GM06990 (cell line): ENCODE data around the gene UROS.

Experiments used
- DNase-seq: peaks from one replicate; pipeline ENCODE4 v3.0.0-alpha.2; 2011; ENCODE audit not compliant: insufficient read length; ENCODE audit errors: extremely low read depth
- H3K27me3 ChIP-seq: replicated peaks from 2 replicates; pipeline ENCODE4 v1.6.0; 2011; ENCODE audit warnings: low read length; ENCODE audit not compliant: control insufficient read depth, insufficient read depth
- H3K36me3 ChIP-seq: 2 replicates; pipeline ENCODE4 v1.5.1; 2011; ENCODE audit warnings: low read length; ENCODE audit not compliant: control insufficient read depth, insufficient read depth
- H3K4me3 ChIP-seq: replicated peaks from 2 replicates; pipeline ENCODE4 v1.5.1; 2011; ENCODE audit warnings: low read depth, mild to moderate bottlenecking, control low read depth, low read length
- TF ChIP-seq, protein P1 (sequence below): IDR thresholded peaks from 2 replicates; pipeline ENCODE4 v1.5.1; 2011; ENCODE audit warnings: low read length, control low read depth, mild to moderate bottlenecking, inconsistent platforms; ENCODE audit not compliant: insufficient read depth, poor library complexity, severe bottlenecking

Gene UROS

DNA sequence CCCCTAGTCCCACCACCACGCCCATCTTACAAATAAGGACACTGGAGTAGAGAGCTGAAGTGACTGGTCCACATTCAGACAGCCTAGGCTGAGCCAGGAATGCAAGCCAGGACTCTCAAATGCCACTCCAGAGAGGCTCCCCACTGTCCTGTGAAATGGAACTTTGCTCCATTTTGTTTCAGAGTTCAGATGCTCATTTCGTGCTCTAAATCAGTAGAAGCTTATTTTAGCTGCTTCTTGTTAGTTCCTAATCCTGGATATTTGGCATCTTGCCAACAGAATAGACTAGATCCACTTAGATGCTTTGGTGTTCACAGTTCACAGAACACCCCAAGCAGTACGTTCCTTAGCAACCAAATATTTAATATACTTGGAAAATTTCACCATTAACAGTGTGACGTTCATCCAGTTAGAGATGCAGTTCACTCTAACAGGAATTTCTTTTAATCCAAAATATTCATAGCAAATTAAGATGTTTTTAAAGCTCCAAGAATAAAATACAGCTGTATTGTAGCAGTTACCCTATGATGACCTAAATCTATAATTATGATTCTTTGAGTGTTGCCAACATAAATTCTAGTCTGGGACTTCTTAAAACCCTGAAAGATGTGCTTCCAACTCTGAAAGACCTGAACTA lies 54.7 kb downstream of the UROS start:
- no peak for DNase-seq
- no peaks in the 10 kb centered on the region for H3K27me3 ChIP-seq
- TF ChIP-seq, protein P1, sequence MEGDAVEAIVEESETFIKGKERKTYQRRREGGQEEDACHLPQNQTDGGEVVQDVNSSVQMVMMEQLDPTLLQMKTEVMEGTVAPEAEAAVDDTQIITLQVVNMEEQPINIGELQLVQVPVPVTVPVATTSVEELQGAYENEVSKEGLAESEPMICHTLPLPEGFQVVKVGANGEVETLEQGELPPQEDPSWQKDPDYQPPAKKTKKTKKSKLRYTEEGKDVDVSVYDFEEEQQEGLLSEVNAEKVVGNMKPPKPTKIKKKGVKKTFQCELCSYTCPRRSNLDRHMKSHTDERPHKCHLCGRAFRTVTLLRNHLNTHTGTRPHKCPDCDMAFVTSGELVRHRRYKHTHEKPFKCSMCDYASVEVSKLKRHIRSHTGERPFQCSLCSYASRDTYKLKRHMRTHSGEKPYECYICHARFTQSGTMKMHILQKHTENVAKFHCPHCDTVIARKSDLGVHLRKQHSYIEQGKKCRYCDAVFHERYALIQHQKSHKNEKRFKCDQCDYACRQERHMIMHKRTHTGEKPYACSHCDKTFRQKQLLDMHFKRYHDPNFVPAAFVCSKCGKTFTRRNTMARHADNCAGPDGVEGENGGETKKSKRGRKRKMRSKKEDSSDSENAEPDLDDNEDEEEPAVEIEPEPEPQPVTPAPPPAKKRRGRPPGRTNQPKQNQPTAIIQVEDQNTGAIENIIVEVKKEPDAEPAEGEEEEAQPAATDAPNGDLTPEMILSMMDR, result no peak
- H3K4me3 ChIP-seq, result no peak overlapping the region
- peaks cover 13% of the 10 kb centered on the region for H3K36me3 ChIP-seq

DNA sequence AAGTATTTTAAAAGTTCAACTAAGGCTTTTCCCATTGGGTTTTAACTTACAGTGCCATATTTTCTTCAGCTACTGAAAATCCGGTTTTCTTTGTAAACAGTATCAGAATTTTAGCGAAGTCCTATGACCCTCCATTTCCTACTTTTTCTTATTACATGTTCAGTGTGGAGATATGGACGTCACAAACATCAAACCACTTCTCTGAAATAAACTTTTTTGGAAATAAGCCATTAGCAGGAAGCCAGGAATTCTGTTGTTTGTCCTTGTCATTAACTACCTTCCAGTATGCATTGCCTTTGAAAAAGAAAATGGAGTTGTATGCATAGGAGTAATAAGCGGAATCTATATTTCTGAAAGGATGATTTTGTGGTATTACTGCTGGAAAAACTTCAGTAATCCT lies 56.5 kb downstream of the UROS start:
- DNase-seq, result no peak
- Histone ChIP-seq H3K4me3 (no peak overlapping the region), H3K27me3 (no peaks in the 10 kb centered on the region), H3K36me3 (peaks cover 22% of the 10 kb centered on the region)
- TF ChIP-seq, protein P1, result no peak

DNA sequence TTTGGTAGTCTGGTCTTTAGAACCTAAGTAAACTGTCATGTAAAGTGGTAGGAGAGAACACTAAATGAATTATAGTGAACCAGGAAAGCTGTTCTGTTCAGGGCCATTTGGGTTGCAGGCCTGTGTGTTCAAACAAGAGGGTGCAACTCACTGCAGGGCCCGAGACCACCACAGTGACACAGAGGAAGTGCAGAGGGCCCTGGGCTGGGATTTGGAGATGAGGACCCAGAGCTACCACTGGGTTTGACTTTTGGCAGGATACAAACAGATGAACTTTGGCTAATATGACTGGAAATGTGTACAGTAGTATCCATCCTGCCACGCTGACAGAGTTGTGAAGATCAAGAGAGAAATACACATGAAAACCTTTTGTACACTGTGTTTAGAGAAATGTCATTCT lies 57.2 kb downstream of the UROS start:
- TF ChIP-seq, protein P1, result no peak
- DNase-seq, result no peak
- Histone ChIP-seq H3K27me3 (no peaks in the 10 kb centered on the region), H3K36me3 (peaks cover 22% of the 10 kb centered on the region), H3K4me3 (no peak overlapping the region)

DNA sequence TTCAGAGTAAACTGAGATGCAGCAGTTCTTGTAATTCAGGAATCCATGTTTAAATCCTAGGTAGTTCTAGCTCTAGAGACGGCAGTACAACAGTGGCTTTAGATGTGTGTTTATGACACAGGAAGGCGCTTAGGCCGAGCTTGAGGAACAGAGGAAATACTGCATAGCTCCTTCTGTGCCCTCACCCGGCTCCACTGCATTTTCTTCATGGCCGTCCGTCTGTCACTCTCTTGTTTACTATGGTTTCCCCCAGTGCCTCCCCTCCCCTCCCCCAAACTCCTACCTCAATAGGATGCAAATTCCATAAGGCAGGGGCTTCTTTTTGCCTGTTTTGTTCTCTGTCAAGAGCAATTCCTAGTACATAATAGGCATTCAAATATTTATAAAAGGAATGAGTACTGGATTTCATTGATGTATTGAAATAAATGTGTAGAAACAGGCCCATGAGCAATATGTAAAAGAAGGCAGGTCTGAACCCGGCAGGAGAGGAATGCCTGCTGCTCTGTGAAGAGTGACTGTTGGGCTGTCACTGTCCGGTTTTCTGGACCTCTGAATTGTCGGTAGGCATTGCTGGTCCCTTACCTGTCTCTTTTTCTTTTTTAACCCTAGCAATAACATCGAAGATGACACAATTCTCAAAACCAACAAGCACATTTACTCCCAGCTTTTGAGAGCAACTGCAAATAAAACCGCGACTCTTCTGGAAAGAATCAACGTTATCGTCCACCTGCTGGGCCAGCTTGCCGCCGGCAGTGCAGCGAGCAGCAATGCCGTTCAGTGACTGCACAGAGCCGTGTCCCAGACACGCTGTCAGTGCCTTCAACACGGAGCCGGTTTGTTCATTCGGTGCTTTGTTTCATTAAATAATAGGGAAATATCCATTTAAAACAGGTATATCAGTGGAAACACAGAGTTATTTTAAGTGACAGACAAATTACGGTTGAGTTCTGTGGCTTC lies 60.1 kb downstream of the UROS start:
- H3K36me3 ChIP-seq, result peaks cover 26% of the 10 kb centered on the region
- H3K4me3 ChIP-seq, result no peak overlapping the region

DNA sequence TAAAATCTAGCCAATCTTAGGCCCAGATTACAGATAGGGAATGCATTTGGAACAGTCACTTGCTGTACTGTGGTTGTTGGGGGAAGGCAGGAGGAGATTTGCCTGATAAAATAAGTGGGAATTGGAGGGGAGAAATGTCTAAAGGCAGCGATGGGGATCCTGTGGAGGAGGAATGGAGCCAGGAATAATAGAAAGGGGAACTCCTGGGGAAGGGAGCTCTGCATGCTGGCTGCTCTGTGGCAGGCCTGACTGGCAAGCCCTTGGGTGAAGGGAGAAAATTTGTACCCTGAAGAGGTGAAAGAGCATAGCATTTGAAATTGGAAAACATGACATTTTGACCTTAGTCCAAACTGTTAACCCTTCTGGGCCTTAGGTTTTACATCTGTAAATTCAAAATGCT lies 61.1 kb downstream of the UROS start:
- TF ChIP-seq, protein P1, result no peak
- DNase-seq, result no peak
- H3K27me3 ChIP-seq, result no peaks in the 10 kb centered on the region
- H3K4me3 ChIP-seq, result no peak overlapping the region
- peaks cover 26% of the 10 kb centered on the region for H3K36me3 ChIP-seq

More for the DNA sequence above, 60.1 kb downstream of the UROS start:
- DNase-seq, result no peak
- TF ChIP-seq, protein P1, result no peak
- no peaks in the 10 kb centered on the region for H3K27me3 ChIP-seq
